DMS53 treated with DMSO at 0.1 percent for 48 hours (cell line): Measurements from ENCODE around the gene CTDSPL.

Experiments used
- DNase-seq: peaks from one replicate; lab custom pipeline; 2025; ENCODE audit not compliant: unreplicated experiment; lab: John Stamatoyannopoulos, UW

The CTDSPL gene

DNA sequence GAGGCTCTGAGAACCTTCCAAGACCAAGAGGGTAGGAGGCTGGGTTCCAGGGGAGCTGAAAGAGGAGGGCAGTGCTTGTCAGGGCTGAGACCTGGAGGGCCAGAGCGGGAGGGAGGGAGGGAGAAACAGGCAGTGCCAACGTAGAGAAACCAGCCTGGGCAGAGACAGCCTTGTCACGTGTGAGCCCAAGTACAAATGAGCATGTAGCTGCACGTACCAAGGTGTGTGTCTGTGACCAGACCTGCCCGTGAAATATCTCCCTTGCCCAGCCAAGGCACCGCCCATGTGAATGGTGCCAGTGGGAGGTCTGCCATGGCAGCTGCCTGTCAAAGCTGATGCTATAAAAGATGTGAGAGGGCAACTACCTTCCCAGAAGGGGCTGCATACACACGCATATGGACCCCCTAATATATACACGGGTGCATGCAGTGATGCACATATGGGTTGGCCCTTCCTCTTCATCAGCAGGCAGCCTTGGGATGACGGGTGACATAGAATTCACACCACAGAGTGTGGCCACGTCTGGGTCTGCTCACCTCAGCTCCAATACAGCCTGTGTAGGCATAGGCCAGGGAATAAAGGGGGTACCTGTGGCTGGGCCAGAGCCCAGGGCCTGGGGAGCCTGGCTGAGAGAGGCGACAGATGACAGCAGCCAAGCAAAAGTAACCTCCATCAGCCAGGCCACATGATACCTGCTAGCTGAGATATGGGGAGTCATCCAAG, 7.8 kb upstream of the CTDSPL start:
- no peak for DNase-seq

DNA sequence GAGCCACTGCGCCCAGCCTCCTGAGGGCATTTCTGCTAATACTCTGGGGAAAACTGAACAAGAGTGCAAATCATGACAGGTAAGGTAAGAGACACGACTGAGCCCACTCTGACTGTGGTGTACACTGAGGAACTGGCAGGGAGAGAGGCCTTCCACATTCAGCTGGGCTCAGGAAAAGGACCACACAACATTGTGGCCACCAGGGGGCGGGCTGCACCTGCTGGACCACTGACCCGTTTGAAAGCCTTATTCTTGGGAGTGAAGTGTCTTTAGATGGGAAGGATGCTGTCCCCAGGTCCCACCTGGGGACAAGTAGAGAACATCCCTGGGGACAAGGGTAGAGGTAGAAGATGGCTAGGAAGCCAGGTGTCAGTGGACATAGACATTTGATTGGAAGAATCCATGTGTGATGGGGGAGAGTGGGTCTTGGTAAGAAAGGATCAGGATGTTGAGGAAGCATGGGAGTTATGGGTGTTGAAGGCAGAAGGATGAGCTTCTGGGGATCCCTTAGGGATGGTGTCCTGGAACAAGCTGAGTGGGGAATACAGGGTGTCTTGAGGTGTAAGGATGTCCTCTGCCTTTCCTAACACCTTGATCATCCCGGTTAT, 6.2 kb upstream of the CTDSPL start:
- DNase-seq = no peak

- no peak for DNase-seq
Measured at GRCh38 chr3:37856381-37856780, 5.3 kb upstream of the CTDSPL start.

DNA sequence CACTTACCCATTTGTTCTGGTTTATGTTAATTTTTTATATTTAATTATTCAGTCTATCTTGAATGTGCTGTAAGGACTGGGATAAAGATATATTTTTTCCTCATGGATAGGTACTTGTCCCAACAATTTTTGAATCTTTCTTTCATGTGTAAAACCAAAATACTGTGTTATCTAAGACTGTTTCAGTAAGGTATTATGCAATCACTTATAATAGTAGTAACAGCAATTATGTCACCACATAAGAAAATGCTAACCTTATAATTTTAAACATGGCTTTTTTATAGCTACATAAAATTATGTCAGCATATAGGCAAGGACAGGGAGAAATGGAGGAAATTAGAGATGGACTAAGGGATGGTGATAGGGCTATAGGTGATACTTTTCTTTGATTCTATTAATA, 2.9 kb upstream of the CTDSPL start:
- DNase-seq = no peak

DNA sequence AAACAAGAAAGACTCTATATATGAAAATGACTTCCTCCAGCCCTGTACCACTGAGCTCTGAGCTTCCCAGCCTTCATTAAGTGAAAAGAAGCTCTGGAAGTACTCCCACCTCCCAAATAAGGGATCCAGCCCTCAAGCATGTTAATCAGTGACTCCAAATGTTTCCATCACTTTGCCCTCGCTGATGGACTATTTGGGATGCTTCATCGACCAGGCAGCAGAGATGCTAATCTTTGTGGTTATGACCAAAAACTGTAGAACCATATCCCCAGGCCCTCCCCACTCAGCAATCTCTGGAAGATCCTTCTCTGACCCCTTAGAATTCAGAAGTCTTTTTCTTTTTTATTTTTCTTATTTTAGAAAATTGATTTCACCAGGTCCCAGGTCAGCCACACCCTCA, 2.3 kb upstream of the CTDSPL start:
- DNase-seq = no peak

GRCh38 chr3:37859908-37860199, 1.8 kb upstream of the CTDSPL start:
- DNase-seq = no peak

- no peak for DNase-seq
Measured at GRCh38 chr3:37862219-37862902, 681 bp downstream of the CTDSPL start.

- no peak for DNase-seq
Measured at GRCh38 chr3:37862903-37863815, 1.5 kb downstream of the CTDSPL start.

DNA sequence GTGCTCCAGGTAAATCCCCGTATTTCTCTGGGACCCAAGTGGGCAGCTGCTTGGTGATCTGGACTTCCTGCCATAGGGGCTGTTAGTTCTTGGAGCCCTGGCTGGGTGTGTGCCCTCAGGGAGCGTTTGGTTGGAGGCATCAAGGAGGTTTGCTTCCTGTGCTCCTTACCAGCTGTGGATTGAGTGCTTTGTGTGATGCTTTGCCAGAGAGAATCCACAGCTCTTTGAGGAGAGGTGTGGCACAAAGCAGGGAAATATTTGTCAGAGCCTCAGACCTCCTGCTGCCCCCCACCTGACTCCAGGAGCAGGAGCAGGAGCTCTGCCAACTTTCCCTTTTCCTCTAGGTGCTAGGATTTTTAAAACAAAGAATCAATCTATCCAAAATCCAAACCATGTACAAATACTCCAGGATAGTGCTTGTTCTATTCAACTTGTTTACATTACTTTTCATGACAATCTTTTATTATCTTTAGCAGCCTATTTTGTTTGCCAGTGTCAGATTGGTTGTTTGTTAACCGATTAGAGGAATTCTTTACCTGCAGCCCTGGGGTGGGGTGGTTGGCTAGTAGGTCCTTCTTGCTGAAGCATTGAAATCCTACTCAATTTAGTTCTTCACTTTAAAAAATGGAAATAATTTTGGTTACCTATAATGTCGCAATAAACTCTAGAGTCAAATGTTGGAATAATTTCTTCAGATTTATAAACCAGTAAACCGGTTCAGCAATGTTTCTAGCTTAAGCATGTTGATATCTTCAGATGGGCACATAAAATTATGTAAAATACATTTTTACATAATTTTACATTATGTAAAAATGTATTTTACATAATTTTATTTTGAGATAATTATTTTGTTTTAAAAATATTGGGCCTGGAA, 2.5 kb downstream of the CTDSPL start:
- no peak for DNase-seq

GRCh38 chr3:37864904-37865303, 3.2 kb downstream of the CTDSPL start:
- DNase-seq = no peak

GRCh38 chr3:37867144-37867543, 5.5 kb downstream of the CTDSPL start:
- DNase-seq = no peak

GRCh38 chr3:37871858-37872257, 10.2 kb downstream of the CTDSPL start:
- no peak for DNase-seq

DNA sequence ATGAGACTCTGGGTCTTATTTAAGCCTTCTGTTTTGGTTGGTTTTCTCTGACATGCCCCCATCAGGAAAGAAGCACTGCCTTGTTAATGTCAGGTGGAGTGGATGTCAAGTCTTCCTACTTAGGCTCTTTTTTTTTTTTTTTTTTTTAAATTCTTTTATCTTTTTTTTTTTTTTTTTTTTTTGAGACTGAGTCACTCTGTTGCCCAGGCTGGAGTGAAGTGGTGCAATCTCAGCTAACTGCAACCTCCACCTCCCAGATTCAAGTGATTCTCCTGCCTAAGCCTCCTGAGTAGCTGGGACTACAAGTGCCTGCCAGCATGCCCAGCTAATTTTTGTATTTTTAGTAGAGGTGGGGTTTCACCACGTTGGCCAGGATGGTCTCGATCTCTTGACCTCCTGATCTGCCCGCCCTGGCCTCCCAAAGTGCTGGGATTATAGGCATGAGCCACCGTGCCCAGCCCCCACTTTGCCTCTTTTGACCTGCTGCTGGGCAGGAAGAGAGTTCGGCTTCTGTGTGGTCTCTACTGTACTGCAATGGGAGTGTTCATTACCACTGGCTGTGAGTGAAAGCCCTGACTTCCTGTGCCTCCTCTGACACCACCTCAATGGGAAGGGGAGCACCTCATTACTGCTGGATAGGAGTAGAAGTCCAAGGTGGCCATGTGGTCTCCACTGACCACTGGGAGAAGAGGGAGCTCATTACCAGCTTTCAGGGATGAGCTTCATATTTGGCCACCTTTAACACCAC, 10.9 kb downstream of the CTDSPL start:
- no peak for DNase-seq

- no peak for DNase-seq
Measured at GRCh38 chr3:37876279-37876678, 14.6 kb downstream of the CTDSPL start.

DNA sequence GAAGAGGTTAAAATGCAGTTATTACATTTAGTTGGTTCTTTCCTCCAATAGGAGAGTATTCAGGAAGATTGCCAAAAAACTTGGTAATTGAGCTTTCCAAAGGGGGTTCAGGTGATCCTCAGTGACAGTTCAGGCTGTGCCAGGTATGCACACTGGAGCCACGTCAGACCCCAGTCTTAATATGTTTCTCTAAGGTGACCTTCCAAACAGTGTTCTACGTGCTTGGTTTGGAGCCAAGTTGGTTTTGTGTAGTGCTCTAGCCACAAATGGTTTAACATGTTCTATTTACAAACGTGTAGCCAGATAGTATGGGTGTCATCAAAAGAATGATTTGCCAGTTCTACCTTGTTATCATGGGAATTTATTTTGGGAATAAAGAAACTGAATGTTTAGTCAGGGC, 21.0 kb downstream of the CTDSPL start:
- no peak for DNase-seq

DNA sequence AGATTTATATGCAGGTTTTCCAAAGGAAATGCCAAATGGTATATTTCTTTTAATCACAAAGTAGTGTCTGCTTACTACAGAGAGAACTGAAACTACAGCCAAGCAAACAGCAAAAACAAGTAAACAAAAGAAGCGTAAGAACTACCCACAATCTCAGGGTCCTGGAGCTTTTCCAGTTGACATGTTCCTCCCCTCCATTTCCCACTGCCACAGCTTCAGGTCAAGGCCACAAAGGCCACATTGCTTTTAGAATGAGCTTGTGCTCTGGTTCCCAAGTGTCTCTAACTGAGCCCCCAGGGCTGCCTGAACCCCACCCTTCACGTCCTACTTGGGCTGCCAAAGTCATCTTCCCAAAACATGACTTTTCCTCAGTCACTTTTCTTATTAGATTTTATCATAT, 24.1 kb downstream of the CTDSPL start:
- no peak for DNase-seq

DNA sequence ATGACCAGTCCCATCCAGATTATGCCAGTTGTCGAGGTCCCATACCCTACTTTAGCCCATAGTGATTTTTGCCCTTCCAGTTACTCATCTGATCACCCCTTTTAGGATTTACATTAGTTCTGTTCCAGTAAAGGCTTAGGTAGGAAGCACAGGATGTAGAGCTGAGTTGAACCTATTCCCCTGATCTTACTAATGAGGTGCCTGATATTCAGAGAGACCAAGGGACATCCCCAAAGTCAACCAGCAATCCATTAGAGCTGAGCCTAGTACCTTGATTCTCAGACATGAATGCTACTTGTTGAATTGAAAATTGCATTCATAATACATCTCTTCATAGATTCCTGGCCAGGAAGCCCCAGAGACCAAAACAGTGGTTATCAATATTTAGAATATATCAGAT, 24.7 kb downstream of the CTDSPL start:
- DNase-seq = no peak

DNA sequence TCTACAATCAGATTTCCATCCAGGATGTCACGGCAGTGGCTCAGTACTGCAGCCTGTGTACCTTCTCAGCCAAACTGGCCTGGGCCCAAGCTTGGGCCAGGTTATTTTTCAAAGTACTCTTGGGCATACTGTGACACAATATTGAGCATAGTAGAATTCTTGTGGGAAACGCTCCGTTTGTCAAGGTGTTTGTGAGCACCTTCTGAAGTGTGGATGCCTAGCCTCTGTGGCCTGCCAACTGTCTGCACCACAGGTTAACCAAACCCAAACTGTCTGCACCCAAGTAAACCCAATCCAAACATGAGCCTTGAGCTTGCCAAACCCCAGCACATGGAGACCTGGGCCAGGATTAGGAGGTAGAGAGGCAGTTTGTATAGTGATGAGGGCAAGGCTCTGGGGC, 25.4 kb downstream of the CTDSPL start:
- no peak for DNase-seq

DNA sequence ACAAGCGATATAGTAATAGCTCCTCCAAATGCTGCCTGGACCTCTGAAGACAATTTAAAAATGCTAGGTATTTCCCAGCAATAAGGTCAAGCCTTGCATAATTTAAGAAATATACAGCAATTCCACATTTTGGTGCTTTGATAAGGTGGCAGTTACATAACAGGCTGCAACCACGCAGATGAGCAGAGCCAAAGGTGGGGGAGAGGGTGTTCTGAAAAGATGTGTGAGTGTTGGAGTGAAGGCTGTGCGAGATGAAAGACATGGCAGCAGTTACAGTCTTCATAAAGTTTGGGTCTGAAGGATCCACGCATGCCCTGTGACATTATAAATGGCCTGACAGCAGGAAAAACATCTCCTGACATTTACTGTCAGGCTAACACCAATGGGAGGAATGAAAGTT, 26.1 kb downstream of the CTDSPL start:
- no peak for DNase-seq

DNA sequence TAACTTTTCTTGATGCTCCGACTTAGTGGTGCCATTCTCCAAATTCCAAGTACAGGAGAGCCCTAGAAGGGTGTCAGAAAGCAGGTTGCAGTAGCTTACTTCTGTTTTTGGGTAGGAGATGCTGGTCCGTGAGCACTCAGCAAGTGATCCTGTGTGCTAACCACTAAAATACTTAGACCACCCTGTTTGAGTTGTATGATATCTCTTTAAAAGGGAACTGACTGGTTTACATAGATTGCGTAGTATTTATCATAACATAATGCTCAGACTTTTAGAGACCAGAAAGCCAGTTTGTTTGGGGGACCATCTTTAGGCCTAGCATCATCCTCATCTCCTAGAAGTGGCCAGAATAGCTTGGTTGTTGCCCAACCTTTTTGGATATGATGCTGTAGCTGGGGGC, 26.7 kb downstream of the CTDSPL start:
- no peak for DNase-seq
